Fibroblast of lung (primary cell): ENCODE data around the gene TUBB3.

Source experiments
- EZH2 ChIP-seq: IDR thresholded peaks from 2 replicates; pipeline ENCODE4 v1.5.1; 2012; ENCODE audit warnings: low read length, control low read depth, mild to moderate bottlenecking; ENCODE audit errors: missing control alignments
- TF ChIP-seq, protein P1 (sequence below), 2 donors: IDR thresholded peaks in 1 of 2; conservative IDR thresholded peaks in 1 of 2; 1 replicate in 1 of 2; 2 replicates in 1 of 2; pipeline ENCODE4 v1.5.1; 2011 to 2012; ENCODE audit warnings: low read length in 2 of 2, control low read depth in 1 of 2, inconsistent platforms in 1 of 2, low read depth in 1 of 2, mild to moderate bottlenecking in 1 of 2

DNA sequence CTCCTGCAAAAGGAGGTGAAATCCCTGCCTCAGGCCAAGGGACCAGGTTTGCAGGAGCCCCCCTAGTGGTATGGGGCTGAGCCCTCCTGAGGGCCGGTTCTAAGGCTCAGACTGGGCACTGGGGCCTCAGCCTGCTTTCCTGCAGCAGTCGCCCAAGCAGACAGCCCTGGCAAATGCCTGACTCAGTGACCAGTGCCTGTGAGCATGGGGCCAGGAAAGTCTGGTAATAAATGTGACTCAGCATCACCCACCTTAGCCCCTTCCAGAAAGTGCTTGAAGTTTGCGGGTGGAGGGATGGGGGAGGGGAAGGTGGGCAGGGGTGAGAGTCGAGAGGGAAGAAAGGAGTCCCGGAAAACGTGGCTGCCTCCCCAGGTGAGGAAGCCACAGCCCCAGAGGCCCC, 2.4 kb upstream of the TUBB3 start:
- TF ChIP-seq, protein P1, sequence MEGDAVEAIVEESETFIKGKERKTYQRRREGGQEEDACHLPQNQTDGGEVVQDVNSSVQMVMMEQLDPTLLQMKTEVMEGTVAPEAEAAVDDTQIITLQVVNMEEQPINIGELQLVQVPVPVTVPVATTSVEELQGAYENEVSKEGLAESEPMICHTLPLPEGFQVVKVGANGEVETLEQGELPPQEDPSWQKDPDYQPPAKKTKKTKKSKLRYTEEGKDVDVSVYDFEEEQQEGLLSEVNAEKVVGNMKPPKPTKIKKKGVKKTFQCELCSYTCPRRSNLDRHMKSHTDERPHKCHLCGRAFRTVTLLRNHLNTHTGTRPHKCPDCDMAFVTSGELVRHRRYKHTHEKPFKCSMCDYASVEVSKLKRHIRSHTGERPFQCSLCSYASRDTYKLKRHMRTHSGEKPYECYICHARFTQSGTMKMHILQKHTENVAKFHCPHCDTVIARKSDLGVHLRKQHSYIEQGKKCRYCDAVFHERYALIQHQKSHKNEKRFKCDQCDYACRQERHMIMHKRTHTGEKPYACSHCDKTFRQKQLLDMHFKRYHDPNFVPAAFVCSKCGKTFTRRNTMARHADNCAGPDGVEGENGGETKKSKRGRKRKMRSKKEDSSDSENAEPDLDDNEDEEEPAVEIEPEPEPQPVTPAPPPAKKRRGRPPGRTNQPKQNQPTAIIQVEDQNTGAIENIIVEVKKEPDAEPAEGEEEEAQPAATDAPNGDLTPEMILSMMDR (conservative IDR thresholded peaks at IDR 0.05 in 1 of 2, IDR thresholded peaks at IDR 0.05 in 1 of 2; ENCODE audit: low read depth in 1 of 2, low read length in 2 of 2) = no peak
- TF ChIP-seq EZH2 = no peak
